ENCODE measurements around the gene TMEM119.
"Not testable (repeated sequence)": the region's sequence is repeated elsewhere in the genome, so short reads cannot be mapped to it uniquely, and the experiment has no call there.

The TMEM119 gene

DNA sequence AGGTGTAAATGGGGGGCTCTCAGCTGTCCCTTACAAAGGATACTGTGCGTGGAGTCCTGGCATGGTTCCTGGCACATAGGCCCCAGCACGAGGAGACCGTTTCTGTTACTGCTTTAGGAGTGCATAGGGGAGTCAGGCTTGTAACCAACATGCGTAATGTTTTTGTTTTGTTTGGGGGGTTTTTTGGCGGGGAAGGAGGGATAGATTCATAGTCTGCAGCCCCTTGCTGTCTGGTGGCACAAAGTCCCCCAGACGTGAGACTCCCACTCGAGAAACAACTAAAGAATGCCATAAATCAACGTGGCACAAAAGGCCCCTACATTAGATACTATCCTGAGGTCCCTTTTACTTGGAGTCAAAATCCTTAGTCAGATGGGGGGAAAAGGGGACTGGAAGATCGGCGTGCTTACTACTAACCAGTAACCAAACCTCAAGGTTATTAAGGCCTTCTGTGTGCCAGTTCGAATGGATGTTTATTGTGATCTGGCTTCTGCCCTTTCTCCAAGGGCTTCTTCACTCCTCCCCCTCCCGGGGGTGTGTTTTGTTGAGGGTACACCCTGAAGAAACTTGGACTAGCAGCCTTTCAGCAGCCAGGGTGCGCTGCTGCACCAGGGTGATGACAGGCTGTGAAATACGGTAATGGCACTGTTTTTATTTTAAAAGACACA, 34.6 kb downstream of the TMEM119 start:
- DNase-seq: peak; percentile 85

DNA sequence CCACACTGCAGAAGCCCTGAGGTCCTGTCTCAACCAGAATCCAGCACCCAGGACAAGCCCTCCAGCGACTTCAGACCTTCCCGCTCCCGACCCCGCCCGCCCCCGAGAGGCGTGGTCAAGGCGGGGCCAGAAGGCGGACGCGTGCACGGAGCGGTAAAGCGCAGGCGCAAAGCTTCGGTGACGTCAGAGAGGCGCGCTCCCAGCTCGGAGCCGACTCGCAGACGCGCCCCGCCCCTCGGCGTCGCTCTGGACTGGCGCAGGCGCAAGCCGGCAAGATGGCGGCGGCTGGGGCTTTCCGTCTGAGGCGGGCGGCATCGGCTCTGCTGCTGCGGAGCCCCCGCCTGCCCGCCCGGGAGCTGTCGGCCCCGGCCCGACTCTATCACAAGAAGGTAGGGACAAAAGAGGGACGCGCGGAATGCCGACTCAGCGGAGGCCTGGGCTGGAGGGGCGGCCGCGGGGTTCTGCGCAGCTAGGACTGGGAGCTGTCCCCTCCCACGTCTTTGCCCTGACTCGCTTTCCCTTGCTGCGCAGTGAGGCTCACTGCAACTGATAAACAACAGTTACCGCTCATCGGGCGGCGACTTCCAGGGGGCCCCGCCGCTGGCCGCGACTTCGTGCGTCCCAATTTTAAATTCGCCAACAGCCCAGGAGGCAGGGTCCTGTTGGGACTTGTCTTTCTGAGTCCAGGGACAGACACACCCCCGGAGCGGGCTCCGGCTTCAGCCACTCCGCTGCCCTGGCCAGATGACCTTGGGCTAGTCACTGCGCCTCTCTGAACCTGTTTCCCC, 35.3 kb downstream of the TMEM119 start, which contains the start of gene ISCU:
Gene ISCU (plus strand): TSS at position 249 of the 788 bp plus-strand sequence. CDS start 27 bp downstream, at position 276.
- DNase-seq: peak; percentile 91

DNA sequence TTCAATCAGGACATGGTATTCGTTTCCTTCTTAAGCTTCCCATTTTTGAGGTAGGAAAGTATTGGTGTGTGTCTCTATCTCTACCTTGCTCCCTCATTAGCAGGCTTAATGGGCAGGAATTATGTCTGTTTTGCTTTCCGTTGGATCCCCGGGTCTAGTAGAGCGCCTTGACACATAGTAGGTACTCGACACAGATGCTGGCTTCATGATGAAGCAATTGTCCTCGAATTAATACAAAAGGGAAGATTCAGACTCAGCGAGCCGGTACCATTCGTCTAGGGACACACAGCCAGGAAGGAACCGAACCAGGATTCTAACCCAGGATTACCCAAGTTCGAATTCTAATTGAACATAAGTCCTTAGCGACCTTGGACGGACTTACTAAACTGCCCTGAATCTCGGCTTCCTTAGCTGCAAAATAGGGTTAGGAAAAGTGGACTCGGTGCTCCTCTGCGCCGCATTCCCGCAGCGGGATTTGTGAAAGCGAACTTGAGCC, 36.0 kb downstream of the TMEM119 start:
- DNase-seq: peak; percentile 6

DNA sequence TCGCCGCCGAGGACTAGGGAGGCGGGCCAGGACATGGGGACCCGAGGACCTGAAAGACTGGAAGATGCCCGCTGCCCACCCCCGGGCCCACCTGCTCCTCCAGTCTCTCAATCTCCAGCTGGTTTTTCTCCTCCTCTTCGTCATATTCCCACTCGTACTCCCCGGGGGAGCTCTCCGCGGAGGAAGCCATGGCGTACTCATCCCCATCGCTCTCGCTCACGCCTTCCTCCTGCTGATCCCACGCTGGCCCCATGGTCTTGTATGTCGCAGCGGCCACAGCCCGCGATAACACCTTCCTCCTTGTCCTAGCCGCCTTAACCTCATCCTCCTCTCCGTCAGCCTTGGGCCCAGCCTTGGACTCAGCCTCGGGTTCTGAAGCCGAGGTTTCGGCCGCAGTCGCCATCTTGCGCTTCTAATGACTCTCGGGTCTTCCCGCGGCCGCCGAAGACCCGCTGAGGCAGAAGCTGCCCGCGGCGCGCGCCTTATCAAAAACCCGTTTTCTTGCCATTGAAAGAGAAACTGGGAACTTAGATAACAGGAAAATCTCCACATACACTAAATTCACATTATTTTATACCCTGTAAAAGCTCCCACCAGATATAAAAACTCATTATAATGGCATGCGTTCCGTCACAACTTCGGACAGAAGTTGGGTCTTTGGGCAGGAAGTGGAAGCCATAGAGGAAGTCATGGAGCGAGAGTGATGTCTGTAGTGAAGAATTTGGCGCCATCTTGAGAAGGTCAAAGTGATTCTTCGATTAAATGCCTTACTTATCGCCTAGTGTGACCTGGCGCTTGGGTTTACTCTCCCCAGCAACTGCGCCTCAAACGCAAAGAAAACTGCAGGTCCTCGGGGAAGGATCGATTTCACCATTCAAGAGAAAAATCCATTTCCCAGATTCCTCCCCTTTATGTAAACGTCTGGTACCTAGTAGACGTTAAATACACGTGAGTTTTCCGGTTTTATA, 36.8 kb downstream of the TMEM119 start, which contains the start of gene SART3:
Gene SART3 (minus strand): TSS at position 422 of the 968 bp plus-strand sequence. CDS start 19 bp downstream, at position 403.
- peak; percentile 68 for DNase-seq

DNA sequence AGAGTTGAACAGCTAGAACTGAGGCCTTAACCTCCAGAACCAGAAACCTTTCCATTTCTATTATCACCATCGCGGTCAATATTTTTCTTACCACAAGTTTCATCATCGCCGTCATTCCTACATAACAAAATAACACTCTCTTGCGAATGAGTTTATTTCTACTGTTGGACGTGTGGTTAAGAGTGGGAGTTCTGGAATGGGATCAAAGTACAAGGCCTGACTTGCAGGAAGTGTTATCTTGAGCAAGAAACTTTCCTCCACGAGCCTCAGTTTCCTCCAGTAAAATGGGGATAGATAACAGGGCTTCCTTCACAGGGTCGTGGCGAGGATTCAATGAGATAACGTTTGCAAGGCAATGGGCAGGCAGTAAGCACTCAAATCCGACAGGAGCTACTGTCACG, 37.6 kb downstream of the TMEM119 start:
- peak; percentile 22 for DNase-seq

DNA sequence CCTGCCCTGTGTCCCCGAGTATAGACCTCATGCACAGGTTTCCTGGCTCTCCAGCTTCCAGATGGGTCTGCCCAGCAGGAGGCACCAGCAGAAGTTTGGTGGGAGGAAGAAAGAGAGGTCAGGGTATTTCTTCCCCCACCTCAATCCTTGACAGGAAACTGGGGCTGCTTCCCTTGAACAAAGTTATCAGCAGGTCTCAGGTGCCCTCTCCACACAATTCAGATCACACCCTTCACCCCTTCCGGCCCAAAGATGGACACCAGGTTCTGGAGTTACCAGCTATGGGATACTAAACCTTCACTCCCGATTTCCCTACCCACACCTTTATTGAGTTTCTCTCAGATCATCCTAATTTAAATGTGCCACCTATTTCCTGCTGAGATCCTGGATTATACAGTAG, 38.1 kb downstream of the TMEM119 start:
- no peak for DNase-seq

DNA sequence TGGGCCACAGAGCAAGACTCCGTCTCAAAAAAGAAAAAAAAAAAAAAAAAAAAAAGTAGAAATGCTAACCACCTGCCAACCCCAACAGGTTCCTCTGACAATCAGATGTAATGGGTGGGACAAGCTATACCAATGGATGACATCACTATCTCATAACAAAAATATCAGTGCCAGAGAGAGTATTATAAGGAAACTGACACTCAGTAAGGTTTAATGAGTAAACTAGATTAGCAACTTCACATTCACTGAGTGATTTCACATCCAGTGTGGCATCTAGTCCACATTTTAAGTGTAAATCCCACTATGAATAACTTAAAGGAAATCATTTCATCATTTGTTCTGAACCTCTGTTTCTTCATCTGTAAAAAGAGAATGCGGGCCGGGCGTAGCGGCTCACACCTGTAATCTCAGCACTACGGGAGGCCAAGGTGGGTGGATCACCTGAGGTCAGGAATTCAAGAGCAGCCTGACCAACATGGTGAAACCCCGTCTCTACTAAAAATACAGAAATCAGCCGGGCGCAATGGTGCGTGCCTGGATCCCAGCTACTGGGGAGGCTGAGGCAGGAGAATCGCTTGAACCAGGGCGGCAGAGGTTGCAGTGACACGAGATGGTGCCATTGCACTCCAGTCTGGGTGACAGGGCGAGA, 38.8 kb downstream of the TMEM119 start:
- no peak for DNase-seq

DNA sequence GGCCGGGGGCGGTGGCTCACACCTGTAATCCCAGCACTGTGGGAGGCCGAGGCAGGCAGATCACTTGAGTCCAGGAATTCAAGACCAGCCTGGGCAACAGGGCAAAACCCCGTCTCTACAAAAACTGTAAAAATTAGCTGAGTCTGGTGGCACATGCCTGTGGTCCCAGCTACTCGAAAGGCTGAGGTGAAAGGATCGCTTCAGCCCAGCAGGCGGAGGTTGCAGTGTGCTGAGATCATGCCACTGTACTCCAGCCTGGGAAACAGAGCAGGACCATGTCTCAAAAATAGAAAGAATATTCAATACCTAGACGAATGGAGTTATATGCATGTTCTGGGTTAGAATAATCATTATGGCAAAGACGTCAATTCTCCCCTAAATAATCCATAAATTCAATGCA, 42.5 kb downstream of the TMEM119 start:
- not testable (repeated sequence) for DNase-seq

DNA sequence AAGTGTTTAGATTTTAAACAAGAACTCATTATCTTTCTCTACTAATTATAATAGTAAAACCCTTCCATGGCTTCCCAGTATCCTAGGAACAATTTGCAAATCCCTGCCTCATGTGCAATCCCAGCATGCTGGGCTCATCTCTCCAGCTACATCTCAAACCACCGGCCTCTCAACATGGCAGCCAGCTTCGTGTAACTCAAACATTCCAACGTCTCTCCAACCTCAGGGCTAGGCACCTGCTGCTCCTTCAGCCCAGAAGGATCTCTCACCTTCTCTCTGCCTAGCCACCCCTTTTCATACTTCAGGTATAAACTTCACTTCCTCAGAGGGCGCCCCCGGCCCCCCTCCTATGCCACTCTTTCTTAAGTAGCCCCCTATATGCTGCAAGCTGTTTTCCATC, 44.1 kb downstream of the TMEM119 start:
- DNase-seq: no peak

DNA sequence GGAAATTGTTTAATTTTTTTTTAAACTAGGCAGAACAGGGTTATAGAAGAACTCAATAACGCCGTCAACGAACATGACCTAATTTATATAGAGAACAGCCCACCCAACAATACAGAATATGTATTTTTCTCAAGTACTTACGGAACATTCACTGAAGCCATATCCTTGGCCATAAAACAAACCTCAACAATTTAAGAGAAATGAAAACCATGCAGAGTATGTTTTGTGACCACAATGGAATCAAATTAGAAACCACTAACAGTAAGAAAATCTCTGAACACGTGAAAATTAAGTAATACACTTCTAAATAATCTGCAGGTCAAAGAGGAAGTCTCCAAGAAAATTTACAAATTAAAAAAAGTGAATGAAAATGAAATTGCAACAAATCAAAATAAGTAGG, 46.3 kb downstream of the TMEM119 start:
- no peak for DNase-seq

DNA sequence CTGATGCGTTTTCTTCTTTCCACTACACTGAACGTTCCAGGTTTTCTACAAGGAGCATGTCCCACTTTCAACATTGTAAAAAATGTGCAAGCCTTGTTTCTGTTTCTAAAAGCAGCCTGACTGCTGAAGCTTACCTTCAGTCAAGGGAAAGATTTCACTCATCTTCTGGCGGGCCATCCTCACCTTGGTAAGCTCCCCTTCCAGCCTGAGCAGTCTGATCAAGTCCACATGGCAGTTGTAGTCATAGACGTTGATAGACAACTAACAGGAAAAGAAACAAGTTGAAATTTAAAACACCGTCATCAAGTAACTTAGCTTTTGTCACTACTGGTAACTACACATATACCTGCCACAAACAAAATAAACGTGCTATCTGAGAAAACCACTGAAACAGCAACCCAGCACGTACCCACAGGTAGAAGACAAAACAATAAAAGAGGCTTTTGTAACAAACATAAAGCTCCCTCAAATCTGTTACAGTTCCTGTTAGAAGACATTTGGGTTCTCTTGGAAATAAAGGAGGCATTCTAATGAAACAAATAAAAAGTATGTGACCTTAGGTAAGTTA, 48.8 kb downstream of the TMEM119 start:
- DNase-seq: no peak

DNA sequence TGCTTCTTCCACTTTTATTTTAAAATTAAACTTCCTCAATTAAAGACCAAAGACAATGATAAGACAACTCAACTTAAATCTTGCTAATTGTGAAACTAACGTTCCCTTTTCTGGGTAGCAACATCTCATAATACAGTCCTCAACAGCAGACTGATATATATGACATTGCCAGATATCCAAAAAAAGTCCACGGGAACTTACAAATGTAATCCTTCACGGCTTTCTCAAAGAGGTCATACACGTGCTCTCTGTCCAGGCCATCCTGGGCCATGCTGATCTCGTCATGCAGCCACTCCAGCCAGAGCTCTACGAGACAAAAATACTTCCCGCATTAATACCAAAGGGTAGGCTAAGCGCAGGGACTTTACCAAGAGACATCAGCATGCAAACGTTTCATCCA, 50.2 kb downstream of the TMEM119 start:
- DNase-seq: no peak

DNA sequence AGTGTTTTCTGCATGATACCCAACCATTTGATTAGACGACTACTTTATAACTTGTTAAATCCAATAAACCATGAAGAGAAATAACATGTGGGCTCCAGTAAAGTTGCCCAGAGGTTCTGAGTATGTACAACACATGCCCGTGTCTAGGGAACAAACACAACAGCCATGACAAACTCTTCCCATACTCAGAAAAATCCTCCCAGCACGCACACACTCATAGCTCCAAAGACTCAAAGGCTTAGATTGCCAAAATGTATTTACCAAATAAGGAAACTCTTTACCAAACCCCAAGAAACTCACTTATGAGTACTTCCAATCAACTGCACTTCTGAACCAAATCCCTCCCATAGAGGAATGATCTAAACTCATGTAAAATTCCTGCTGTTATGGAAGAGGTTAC, 54.2 kb downstream of the TMEM119 start:
- no peak for DNase-seq

DNA sequence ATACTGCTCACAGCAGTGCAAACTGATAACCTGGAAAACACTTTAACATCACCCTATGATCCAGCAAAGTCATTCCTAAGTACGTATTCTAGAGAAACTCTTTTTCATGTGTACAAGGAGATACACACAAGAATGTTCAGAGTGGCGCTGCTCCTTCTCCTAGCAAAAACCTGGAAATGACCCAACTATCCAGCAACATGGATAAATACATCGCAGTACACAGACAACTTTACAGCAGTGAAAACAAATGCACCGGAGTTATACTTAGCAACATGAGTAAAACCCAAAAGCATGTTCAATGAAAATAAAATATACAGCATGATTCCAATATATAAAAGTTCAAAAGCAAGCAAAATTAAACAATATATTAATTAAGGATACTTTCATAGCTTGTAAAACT, 55.6 kb downstream of the TMEM119 start:
- no peak for DNase-seq
